Keratinocyte (primary cell): Measurements from ENCODE around the gene SH3PXD2B. TPM values are rescaled to one million over a fixed set of nuclear protein-coding genes. Genes with fewer than 3 reads are reported as not detected.

ENCODE experiments used
- DNase-seq: peaks from one replicate; pipeline ENCODE4 v3.0.0-alpha.2; 2011; ENCODE audit warnings: low read depth, missing footprints, low spot score
- FAIRE-seq: peaks from 2 replicates; lab custom pipeline; 2011; peaks lifted over from hg19 to GRCh38; lab: Jason Lieb, UNC
- H2AFZ ChIP-seq: 2 replicates; pipeline ENCODE4 v1.6.0; 2012; ENCODE audit warnings: low read length, control low read depth, inconsistent platforms; ENCODE audit not compliant: control insufficient read depth
- H3K27ac ChIP-seq: 2 replicates; pipeline ENCODE4 v1.5.1; 2011; ENCODE audit warnings: low read length; ENCODE audit not compliant: control insufficient read depth, insufficient read depth
- H3K27me3 ChIP-seq: 3 replicates; pipeline ENCODE4 v1.6.0; 2011; ENCODE audit warnings: low read length; ENCODE audit not compliant: control insufficient read depth, insufficient read depth; ENCODE audit errors: extremely low read depth
- H3K36me3 ChIP-seq, 2 experiments: 2 replicates in 1 of 2; 3 replicates in 1 of 2; pipeline ENCODE4 v1.5.1; 2011; ENCODE audit warnings: low read length in 2 of 2, mild to moderate bottlenecking in 1 of 2; ENCODE audit not compliant: control insufficient read depth in 2 of 2, insufficient read depth in 2 of 2; ENCODE audit errors: extremely low read depth in 1 of 2
- H3K4me1 ChIP-seq: 3 replicates; pipeline ENCODE4 v1.5.1; 2011; ENCODE audit warnings: low read length; ENCODE audit not compliant: control insufficient read depth, insufficient read depth; ENCODE audit errors: extremely low read depth
- H3K4me2 ChIP-seq: 3 replicates; pipeline ENCODE4 v1.6.0; 2011; ENCODE audit warnings: low read depth, low read length; ENCODE audit not compliant: control insufficient read depth, insufficient read depth; ENCODE audit errors: extremely low read depth
- H3K4me3 ChIP-seq, 3 experiments: fragments of 200-600 bp in 1 of 3; sonication (generic) in 1 of 3; 2 replicates in 2 of 3; 3 replicates in 1 of 3; pipeline ENCODE4 v1.5.1; 2011 to 2016; ENCODE audit warnings: low read length in 3 of 3, mild to moderate bottlenecking in 3 of 3, control low read depth in 2 of 3, inconsistent platforms in 1 of 3, low read depth in 1 of 3, mixed read lengths in 1 of 3, mixed run types in 1 of 3, moderate library complexity in 1 of 3; ENCODE audit not compliant: control insufficient read depth in 2 of 3, insufficient read depth in 2 of 3; ENCODE audit errors: extremely low read depth in 1 of 3
- H3K79me2 ChIP-seq: 2 replicates; pipeline ENCODE4 v1.6.0; 2012; ENCODE audit warnings: low read length; ENCODE audit not compliant: control insufficient read depth, insufficient read depth
- H3K9ac ChIP-seq: 3 replicates; pipeline ENCODE4 v1.6.0; 2011; ENCODE audit warnings: low read length; ENCODE audit not compliant: control insufficient read depth, insufficient read depth; ENCODE audit errors: extremely low read depth
- H3K9me1 ChIP-seq: 3 replicates; pipeline ENCODE4 v1.6.0; 2011; ENCODE audit warnings: low read length; ENCODE audit not compliant: control insufficient read depth, insufficient read depth; ENCODE audit errors: extremely low read depth
- H3K9me3 ChIP-seq: 2 replicates; pipeline ENCODE4 v1.5.1; 2012; ENCODE audit warnings: low read depth, low read length; ENCODE audit not compliant: control insufficient read depth
- H4K20me1 ChIP-seq: 3 replicates; pipeline ENCODE4 v1.6.0; 2011; ENCODE audit warnings: low read length; ENCODE audit not compliant: control insufficient read depth, insufficient read depth; ENCODE audit errors: extremely low read depth
- EZH2 ChIP-seq: IDR thresholded peaks from one replicate; pipeline ENCODE4 v1.6.1; 2012; ENCODE audit warnings: inconsistent platforms, mild to moderate bottlenecking, low read length, moderate library complexity
- dilution Hi-C: fragments of 300-500 bp; cut with MboI; formaldehyde crosslinking; loops from one replicate; pipeline ENCODE4 v1.7.0; 2020; ENCODE audit warnings: low sequenced_read_pairs; ENCODE audit not compliant: extremely low pct_ligation_motif_present
- polyA plus RNA-seq, 5 experiments: library from polyadenylated mRNA; depleted of rRNA in 3 of 5; stranded (reverse) in 3 of 5; stranded (forward) in 1 of 5; unstranded in 1 of 5; fragments of >200 nt; gene quantifications; 1 replicate in 1 of 5; 2 replicates in 3 of 5; 3 replicates in 1 of 5; pipeline versions ENCODE4 v1.2.1 to v1.2.3, GENCODE V29; 2011 to 2012; ENCODE audit warnings: missing spikeins in 2 of 5, low read depth in 1 of 5, low replicate concordance in 1 of 5
- TF ChIP-seq, protein P1 (sequence below), 3 experiments: IDR thresholded peaks in 1 of 3; conservative IDR thresholded peaks in 1 of 3; optimal IDR thresholded peaks in 1 of 3; 2 replicates in 2 of 3; 3 replicates in 1 of 3; pipeline versions ENCODE3 to v1.5.1; 2011; ENCODE audit warnings: low read length in 3 of 3, mild to moderate bottlenecking in 3 of 3, moderate library complexity in 2 of 3, control low read depth in 1 of 3, inconsistent platforms in 1 of 3; ENCODE audit not compliant: insufficient read depth in 2 of 3; ENCODE audit errors: extremely low read depth in 1 of 3

SH3PXD2B gene
- polyA plus RNA-seq, 1 donor (not counting 4 experiments of a cell fraction or from before 2014, with no cell fraction given) = 17.3 TPM

DNA sequence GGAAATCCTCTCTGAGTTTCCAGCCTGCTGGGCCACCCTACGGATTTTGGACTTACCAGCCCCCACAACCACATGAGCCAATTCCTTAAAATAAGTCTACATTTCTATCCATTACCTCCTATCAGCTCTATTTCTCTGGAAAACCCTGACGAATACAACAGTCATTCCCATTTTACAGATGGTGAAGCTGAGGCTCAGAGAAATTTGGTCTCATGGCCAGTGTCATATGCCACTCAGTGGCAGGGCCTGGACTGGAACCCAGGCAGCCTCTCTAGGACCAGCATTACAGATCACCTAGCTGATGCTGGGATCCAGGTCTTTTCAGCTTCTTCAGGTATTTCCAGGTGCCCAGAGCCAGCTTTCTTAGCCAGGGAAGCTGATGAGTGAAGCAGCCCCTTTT, 45.0 kb upstream of the SH3PXD2B start:
- DNase-seq (no peak), FAIRE-seq (no peak)
- no peaks in the 10 kb centered on the region for H3K79me2 ChIP-seq
- H3K9me3 ChIP-seq = no peaks in the 10 kb centered on the region
- no peaks in the 10 kb centered on the region for H4K20me1 ChIP-seq
- TF ChIP-seq, protein P1, sequence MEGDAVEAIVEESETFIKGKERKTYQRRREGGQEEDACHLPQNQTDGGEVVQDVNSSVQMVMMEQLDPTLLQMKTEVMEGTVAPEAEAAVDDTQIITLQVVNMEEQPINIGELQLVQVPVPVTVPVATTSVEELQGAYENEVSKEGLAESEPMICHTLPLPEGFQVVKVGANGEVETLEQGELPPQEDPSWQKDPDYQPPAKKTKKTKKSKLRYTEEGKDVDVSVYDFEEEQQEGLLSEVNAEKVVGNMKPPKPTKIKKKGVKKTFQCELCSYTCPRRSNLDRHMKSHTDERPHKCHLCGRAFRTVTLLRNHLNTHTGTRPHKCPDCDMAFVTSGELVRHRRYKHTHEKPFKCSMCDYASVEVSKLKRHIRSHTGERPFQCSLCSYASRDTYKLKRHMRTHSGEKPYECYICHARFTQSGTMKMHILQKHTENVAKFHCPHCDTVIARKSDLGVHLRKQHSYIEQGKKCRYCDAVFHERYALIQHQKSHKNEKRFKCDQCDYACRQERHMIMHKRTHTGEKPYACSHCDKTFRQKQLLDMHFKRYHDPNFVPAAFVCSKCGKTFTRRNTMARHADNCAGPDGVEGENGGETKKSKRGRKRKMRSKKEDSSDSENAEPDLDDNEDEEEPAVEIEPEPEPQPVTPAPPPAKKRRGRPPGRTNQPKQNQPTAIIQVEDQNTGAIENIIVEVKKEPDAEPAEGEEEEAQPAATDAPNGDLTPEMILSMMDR (optimal IDR thresholded peaks at IDR 0.05 in 1 of 3, IDR thresholded peaks at IDR 0.05 in 1 of 3, conservative IDR thresholded peaks at IDR 0.05 in 1 of 3; ENCODE audit: extremely low read depth in 1 of 3, insufficient read depth in 2 of 3, low read length in 3 of 3) = no peak
- no peak for TF ChIP-seq EZH2
- no peak overlapping the region for H3K4me3 ChIP-seq
- H3K4me2 ChIP-seq = no peak overlapping the region
- H3K9me1 ChIP-seq = no peaks in the 10 kb centered on the region
- H3K9ac ChIP-seq = no peak overlapping the region
- H3K36me3 ChIP-seq = no peaks in the 10 kb centered on the region
- dilution Hi-C loops = loop anchor here (25.0 kb wide), 1 partner anchor 188 kb away; no protein-coding TSS in a partner anchor
- no peaks in the 10 kb centered on the region for H3K4me1 ChIP-seq
- H2AFZ ChIP-seq = no peak overlapping the region
- no peak overlapping the region for H3K27ac ChIP-seq
- peaks cover 17% of the 10 kb centered on the region for H3K27me3 ChIP-seq

GRCh38 chr5:172498431-172499129, 44.3 kb upstream of the SH3PXD2B start:
- Histone ChIP-seq H3K9me3 (no peaks in the 10 kb centered on the region), H3K4me2 (no peak overlapping the region), H3K4me3 (no peak overlapping the region), H3K27me3 (peaks cover 17% of the 10 kb centered on the region), H3K4me1 (no peaks in the 10 kb centered on the region), H3K9me1 (no peaks in the 10 kb centered on the region), H4K20me1 (no peaks in the 10 kb centered on the region), H2AFZ (no peak overlapping the region), H3K9ac (no peak overlapping the region), H3K79me2 (no peaks in the 10 kb centered on the region), H3K27ac (no peak overlapping the region), H3K36me3 (no peaks in the 10 kb centered on the region)
- FAIRE-seq (no peak), DNase-seq (no peak)
- dilution Hi-C loops = loop anchor here (25.0 kb wide), 1 partner anchor 189 kb away; no protein-coding TSS in a partner anchor
- TF ChIP-seq, protein P1 (optimal IDR thresholded peaks at IDR 0.05 in 1 of 3, IDR thresholded peaks at IDR 0.05 in 1 of 3, conservative IDR thresholded peaks at IDR 0.05 in 1 of 3; ENCODE audit: extremely low read depth in 1 of 3, insufficient read depth in 2 of 3, low read length in 3 of 3) = no peak
- no peak for TF ChIP-seq EZH2
